Lower leg skin (tissue), 3 donors: ENCODE measurements around the gene GUCY2D.

Experiments
- CTCF ChIP-seq, 3 donors: fragments of 450-650 bp; IDR thresholded peaks; one replicate each; pipeline ENCODE4 v1.5.1; 2016; ENCODE audit warnings: antibody characterized with exemption in 3 of 3, mild to moderate bottlenecking in 3 of 3, moderate library complexity in 2 of 3
- POLR2A ChIP-seq, 2 donors: fragments of 450-650 bp; IDR thresholded peaks; one replicate each; pipeline ENCODE4 v1.6.1; 2016 to 2017; ENCODE audit warnings: antibody characterized with exemption in 2 of 2, mild to moderate bottlenecking in 1 of 2, moderate library complexity in 1 of 2

- TF ChIP-seq CTCF (IDR thresholded peaks at IDR 0.05) (peak in 1 of 3 donors; percentile 54), POLR2A (IDR thresholded peaks at IDR 0.05) (no peak)
Observed at GRCh38 chr17:8016632-8017424, 14.4 kb downstream of the GUCY2D start.
